ENCODE results near the gene FILIP1. TPM values are rescaled to one million over a fixed set of nuclear protein-coding genes. Genes with fewer than 3 reads are reported as not detected.
A peak's percentile ranks its signal among the peaks of the same experiment; 100 is the strongest.

Gene FILIP1
- total and polyA plus RNA-seq, 10 of the 15 experiments (the other 5 are each of a cell fraction or from before 2014, with no cell fraction given) = 0.23 to 2.0 (median 0.44) TPM

DNA sequence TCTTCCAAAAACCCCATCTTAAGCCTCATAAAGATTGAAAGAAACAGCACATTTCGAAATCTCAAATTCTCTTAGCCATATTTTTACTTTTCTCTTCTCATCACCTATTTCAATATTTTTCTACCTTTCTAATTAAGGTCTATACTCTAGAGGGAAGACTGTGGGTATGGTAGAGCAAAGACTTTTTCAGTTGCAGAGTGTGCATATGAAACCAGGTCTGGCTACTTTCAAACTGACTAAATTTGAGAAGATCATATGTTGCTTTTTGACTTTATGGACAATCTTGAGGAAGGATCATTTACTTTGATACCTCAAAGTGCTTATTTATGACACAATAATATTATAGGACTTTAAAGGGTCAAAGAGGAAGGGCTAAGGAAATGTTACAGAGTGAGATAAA is 20.7 kb downstream of the FILIP1 start:
- SMC1A ChIA-PET (ENCODE audit: uncharacterized antibody, unreplicated experiment) = interaction anchor here (1.2 kb wide), 1 partner anchor 57 kb away, joined by 3 read pairs; no protein-coding TSS in a partner anchor
- RAD21 ChIA-PET (ENCODE audit: unreplicated experiment) = no interaction called here
- peak; percentile 96 for ATAC-seq
- TF ChIP-seq NFYA (IDR thresholded peaks at IDR 0.05; ENCODE audit: borderline replicate concordance, low read depth, low read length) = no peak
- no peak for TF ChIP-seq NBN (IDR thresholded peaks at IDR 0.05)
- no peak for TF ChIP-seq NR2F1 (conservative IDR thresholded peaks at IDR 0.05)
- TF ChIP-seq BMI1 (IDR thresholded peaks at IDR 0.05; ENCODE audit: borderline replicate concordance) = no peak
- TF ChIP-seq, protein P1, sequence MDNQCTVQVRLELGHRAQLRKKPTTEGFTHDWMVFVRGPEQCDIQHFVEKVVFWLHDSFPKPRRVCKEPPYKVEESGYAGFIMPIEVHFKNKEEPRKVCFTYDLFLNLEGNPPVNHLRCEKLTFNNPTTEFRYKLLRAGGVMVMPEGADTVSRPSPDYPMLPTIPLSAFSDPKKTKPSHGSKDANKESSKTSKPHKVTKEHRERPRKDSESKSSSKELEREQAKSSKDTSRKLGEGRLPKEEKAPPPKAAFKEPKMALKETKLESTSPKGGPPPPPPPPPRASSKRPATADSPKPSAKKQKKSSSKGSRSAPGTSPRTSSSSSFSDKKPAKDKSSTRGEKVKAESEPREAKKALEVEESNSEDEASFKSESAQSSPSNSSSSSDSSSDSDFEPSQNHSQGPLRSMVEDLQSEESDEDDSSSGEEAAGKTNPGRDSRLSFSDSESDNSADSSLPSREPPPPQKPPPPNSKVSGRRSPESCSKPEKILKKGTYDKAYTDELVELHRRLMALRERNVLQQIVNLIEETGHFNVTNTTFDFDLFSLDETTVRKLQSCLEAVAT (IDR thresholded peaks at IDR 0.05) = no peak
- TF ChIP-seq, protein P2, sequence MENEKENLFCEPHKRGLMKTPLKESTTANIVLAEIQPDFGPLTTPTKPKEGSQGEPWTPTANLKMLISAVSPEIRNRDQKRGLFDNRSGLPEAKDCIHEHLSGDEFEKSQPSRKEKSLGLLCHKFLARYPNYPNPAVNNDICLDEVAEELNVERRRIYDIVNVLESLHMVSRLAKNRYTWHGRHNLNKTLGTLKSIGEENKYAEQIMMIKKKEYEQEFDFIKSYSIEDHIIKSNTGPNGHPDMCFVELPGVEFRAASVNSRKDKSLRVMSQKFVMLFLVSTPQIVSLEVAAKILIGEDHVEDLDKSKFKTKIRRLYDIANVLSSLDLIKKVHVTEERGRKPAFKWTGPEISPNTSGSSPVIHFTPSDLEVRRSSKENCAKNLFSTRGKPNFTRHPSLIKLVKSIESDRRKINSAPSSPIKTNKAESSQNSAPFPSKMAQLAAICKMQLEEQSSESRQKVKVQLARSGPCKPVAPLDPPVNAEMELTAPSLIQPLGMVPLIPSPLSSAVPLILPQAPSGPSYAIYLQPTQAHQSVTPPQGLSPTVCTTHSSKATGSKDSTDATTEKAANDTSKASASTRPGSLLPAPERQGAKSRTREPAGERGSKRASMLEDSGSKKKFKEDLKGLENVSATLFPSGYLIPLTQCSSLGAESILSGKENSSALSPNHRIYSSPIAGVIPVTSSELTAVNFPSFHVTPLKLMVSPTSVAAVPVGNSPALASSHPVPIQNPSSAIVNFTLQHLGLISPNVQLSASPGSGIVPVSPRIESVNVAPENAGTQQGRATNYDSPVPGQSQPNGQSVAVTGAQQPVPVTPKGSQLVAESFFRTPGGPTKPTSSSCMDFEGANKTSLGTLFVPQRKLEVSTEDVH (IDR thresholded peaks at IDR 0.05; ENCODE audit: low read depth, partially characterized antibody) = no peak
- TF ChIP-seq ZNF687 (IDR thresholded peaks at IDR 0.05) = 0 out of 2 replicates have a peak, but pooled peaks have one; percentile 49
- no peak for TF ChIP-seq FOXM1 (IDR thresholded peaks at IDR 0.05; ENCODE audit: low read depth, low read length)
- TF ChIP-seq NRF1 (conservative IDR thresholded peaks at IDR 0.05; ENCODE audit: low read depth, low read length) = no peak
- TF ChIP-seq, protein P3, sequence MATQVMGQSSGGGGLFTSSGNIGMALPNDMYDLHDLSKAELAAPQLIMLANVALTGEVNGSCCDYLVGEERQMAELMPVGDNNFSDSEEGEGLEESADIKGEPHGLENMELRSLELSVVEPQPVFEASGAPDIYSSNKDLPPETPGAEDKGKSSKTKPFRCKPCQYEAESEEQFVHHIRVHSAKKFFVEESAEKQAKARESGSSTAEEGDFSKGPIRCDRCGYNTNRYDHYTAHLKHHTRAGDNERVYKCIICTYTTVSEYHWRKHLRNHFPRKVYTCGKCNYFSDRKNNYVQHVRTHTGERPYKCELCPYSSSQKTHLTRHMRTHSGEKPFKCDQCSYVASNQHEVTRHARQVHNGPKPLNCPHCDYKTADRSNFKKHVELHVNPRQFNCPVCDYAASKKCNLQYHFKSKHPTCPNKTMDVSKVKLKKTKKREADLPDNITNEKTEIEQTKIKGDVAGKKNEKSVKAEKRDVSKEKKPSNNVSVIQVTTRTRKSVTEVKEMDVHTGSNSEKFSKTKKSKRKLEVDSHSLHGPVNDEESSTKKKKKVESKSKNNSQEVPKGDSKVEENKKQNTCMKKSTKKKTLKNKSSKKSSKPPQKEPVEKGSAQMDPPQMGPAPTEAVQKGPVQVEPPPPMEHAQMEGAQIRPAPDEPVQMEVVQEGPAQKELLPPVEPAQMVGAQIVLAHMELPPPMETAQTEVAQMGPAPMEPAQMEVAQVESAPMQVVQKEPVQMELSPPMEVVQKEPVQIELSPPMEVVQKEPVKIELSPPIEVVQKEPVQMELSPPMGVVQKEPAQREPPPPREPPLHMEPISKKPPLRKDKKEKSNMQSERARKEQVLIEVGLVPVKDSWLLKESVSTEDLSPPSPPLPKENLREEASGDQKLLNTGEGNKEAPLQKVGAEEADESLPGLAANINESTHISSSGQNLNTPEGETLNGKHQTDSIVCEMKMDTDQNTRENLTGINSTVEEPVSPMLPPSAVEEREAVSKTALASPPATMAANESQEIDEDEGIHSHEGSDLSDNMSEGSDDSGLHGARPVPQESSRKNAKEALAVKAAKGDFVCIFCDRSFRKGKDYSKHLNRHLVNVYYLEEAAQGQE (IDR thresholded peaks at IDR 0.05; ENCODE audit: low read depth, low read length) = no peak
- no peak for TF ChIP-seq RCOR1 (conservative IDR thresholded peaks at IDR 0.05; ENCODE audit: low read depth, low read length)
- no peak for TF ChIP-seq SMC3 (IDR thresholded peaks at IDR 0.05; ENCODE audit: borderline replicate concordance, low read length)

More for the DNA sequence above, 20.7 kb downstream of the FILIP1 start:
- 0 out of 2 replicates have a peak overlapping the region, but pooled peaks have one; percentile 5 for H3K4me3 ChIP-seq
- peak overlapping the region; percentile 38 for H3K4me2 ChIP-seq (ENCODE audit: control insufficient read depth, insufficient read depth)
- 0% methylated on average over 1 of the region's 1 CpG for WGBS (ENCODE audit: insufficient coverage, insufficient replicate concordance, low lambda C conversion rate, missing lambda C conversion rate)
- no peaks in the 10 kb centered on the region for H4K20me1 ChIP-seq (ENCODE audit: control insufficient read depth, insufficient read depth)
- intact Hi-C loops (cut with micrococcal nuclease; ENCODE audit: unreplicated experiment) = loop anchor here (2.0 kb wide), 1 partner anchor 20 kb away; the partner anchor contains the start of gene FILIP1
- no peaks in the 10 kb centered on the region for H3K36me3 ChIP-seq (ENCODE audit: control insufficient read depth in 2 of 2, insufficient read depth in 2 of 2, low read length in 1 of 2)
- DNase-seq (ENCODE audit: low read depth, low spot score) (no peak), FAIRE-seq (peak; percentile 89)
- no peaks in the 10 kb centered on the region for H3K79me2 ChIP-seq (ENCODE audit: control insufficient read depth, insufficient read depth, low read length)
- ChIA-PET CTCF (no interaction called here), POLR2A (no interaction called here)
- H3K4me1 ChIP-seq (ENCODE audit: control insufficient read depth, insufficient read depth, low read length) = 0 out of 2 replicates have a peak, but pooled peaks cover 2% of the 10 kb centered on the region
- no TSS peak for BruUV-seq (replicated peaks)
- no peaks in the 10 kb centered on the region; the same call in 1 of the 3 replicates for H3K9me3 ChIP-seq (replicated peaks; ENCODE audit: control insufficient read depth, insufficient read depth, low read length)
- no peaks in the 10 kb centered on the region for H3K27me3 ChIP-seq (replicated peaks in 1 of 2; ENCODE audit: control insufficient read depth in 2 of 2, insufficient read depth in 2 of 2, low read length in 1 of 2)
- no peak overlapping the region for H3K27ac ChIP-seq (ENCODE audit: control insufficient read depth, insufficient read depth)
- H2AFZ ChIP-seq (ENCODE audit: control insufficient read depth, low read depth, low read length) = no peak overlapping the region; the same call in 1 of the 2 replicates
- H3K9ac ChIP-seq (ENCODE audit: control insufficient read depth, insufficient read depth, low read length) = no peak overlapping the region
- in situ Hi-C loops (cut with MboI) = no loop called here

Measured in GM12878 (cell line).